HG03139 (cell line): Measurements from ENCODE around the gene CRB2.

Experiments used
- ATAC-seq: cut with Tn5 transposase; IDR thresholded peaks from one replicate; pipeline ENCODE4 v1.9.1; 2021; ENCODE audit not compliant: unreplicated experiment

Gene CRB2

DNA sequence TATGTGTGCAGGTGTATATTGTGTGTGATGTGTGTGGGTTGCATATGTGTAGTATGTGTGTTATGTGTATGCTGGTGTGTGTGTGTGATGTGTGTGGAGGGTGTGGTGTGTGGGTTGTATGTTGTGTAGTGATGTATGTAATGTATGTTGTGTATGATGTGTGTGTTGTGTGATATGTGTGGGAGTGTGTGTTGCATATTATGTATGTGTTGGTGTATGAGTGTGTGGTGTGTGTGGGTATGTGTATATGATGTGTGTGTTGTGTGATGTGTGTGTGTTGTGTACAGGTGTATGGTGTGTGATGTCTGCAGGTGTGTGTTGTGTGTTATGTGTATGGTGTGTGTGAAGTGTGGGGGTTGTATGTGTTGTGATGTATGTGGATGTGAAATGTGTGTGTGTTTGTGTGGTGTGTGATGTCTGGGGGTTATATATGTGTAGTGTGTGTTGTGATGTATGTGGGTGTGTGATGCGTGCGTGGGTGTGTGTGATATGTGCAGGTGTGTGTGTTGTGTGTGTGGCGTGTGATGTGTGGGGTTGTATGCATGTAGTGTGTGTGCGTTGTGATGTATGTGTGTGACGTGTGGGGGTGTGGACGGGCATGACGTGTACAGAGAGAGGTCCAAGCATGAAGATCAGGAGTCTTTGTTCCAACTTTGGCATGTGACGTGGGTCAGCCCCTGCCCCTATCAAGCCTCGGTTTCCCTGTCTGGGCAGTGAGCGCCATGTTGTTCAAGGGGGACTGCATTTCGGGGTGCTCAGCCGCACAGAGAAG lies 8.5 kb upstream of the CRB2 start:
- no peak for ATAC-seq

DNA sequence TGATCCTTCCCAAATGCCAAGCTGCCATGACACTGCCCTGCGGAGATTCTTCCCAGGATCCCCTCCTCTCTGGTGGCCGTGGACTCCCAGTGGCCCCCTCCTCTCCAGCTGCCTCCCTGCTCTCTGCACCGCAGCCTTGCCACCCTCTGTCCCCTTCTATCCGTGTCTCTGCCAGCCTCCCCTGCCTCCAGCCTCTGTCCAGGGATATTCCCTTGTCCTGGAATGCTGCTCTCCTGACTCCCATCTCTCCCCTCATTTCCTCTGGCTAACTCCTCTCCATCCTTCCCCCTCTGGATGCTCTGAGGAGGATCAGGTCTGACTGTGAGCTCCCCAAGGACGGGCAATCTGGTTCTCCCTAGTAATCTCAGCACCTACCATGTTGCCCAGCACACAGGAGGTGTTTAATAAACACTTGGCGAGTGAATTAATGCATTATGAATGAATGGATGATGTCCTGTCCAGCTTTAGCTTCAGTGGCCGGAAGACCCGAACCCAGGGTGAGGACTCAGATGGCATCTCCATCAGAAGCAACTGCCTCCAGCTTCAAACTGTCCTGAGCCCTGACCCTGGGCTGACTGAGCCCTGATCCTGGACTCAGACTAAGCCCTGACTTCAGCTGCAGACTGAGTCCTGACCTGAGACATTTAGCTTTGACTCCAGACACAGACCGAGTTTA lies 7.5 kb upstream of the CRB2 start:
- no peak for ATAC-seq

DNA sequence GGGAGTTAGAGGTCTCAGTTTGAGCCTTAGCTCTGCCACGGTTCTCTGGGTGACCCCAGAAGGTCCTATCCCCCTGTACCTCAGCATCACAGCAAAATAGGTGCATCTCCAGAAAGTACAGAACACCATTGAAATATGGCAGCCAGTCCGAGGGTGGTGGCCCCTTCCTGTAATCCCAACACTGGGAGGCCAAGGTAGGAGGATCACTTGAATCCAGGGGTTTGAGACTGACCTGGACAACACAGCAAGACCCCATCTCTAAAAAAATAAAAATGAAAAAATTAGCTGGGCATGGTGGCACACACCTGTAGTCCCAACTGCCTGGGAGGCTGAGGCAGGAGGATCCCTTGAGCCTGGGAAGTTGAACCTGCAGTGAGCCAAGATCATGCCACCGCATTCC lies 7.0 kb upstream of the CRB2 start:
- no peak for ATAC-seq

DNA sequence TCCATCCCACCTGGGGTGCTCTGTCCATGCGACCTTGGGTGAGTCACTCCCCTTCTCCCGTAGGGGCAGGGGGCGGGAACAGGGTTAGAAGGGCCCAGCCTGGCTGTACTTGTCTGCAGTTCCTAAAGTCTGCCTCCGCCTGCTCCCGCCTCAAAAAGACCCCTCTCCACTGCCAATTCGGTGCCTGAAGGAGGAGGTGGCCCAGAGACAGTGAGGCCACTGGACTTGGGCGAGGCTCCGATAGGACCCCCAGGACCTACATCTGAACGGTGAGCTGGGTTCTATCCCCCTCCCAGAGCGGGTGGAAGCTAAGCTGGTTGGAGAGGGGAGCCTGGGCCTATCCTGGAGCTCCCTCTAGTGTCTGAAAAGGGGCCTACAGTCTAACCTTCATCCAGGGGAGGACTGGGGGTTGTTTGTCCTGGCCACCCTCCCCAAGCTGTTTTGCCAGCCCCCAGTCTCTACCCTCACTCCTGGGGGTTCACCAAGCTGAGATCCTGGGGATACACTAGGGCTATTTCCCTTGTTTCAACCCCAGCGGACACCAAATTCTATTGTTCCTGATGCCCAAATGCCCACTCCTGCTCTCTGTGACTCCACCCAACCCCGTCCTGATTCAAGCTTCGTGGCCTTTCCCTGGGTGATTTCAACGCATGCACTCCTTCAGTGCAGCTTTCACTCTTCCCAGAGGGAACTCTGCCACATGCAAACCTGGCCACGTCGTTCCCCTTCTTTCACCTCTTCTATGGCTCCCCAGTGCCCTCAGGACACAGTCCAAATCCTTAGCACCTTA lies 6.1 kb upstream of the CRB2 start:
- ATAC-seq = peak; percentile 50

DNA sequence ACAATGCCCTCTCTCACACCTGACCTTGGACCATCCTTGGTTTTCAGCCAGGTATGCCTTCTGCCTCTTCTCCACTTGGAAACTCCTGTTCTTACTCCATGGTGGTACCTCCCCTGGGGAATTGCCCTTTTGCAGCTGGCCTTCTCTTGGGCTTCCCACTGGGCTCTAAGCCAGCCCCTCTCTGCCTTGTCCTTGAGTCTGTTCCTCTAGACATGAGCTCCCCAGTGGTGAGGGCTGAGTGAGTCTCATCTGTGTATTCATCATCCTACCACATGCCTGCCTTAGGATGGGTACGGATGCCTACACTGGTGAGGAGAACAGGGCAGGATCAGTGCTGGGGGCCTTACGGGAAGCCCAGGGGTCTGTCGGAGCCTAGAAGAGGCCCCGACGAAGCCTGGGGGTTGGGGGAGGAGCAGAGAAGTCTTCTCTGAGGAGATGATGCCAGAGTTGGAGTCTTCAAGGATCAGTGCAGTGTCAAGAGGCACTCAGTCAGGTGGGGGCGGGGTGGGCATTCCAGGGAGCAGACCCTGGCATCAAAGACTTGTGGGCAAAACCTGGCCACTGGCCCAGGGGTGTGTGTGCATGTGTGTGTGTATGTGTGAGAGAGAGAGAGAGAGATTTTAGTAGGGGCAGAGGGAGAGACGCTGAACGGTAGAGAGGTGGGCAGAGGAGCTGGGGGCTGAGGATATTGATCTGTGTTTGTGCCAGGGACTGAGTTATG lies 5.2 kb upstream of the CRB2 start:
- ATAC-seq = no peak

DNA sequence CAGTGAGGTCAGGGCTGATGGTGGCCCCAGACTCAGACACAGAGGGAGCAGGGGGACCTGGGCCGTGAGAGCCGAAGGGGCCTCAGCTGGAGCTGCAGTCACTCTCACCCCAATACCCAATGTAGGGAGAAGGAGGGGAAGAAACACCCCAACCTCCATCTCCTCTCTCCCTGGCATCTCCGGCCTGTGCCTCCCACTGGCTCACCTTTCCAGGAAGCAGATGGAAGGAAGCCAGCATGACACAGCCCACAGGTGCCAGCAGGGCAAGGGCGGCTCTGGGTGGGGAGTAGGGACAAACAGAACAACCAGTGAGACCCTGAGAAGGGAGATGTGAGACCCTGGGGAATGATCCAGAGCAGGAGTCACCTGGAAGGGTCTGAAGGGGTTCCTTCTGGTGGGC lies 3.0 kb upstream of the CRB2 start:
- no peak for ATAC-seq

DNA sequence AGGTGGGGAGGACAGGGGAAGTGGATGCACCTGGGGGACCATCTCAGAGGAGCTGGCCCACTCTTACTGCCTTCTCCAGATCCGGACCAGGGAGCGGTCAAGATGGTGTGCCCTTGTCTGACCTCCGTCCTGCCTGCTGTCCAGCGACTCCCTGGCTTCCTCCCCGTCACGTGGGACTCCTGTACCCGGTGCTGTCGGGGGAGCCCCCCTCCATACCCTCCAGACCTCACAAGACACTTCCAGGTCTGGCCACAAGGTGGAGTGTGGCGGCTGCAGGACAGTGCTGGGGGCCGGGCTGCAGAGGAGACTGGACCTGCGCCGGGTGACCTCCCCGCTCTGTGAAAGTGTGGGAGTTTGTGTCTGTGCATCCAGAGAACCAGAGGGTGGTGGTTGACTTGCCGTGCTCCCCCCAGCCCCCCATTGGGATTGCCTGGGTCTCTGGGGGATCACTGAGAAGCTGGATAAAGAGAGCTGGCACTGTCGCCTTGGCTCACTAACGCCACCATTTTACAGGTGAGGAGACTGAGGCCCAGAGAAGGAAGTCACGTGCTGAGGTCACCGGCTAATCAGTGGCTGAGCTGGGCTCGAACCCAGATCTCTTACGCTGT lies 1.9 kb upstream of the CRB2 start:
- ATAC-seq = no peak

DNA sequence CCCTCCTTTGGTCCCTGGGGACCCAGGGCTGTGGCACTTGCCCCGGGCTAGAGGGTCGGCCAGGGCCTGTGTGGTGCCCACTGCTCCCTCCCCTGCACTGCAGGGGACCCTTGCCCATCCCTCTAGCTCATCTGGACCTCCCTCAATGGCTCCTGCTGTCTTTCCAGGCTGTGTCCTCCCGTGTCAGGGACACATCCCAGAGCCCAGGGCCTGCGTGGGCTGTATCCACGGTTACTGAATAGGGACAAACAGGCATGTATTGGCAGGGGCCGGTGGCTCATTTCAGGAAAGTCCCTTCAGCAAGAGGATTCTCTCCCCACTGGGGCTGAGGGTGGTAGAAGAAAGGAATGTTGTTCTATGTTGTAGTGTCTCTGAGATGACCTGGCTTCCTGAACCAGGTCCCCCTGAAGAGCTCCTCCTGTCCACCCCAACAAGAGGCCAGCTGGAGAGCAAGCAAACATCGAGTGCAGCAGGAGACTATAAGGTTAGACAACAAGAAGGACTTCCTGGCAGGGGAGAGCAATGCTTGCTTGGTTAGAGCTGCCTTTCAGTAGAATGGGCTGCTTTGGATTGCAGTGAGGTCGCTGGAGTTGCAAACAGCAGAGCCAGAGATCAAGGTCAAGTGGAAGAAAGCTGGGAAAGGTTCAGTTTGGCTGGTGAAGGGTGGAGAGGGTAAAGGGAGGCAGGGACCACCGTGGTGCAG lies 1.0 kb upstream of the CRB2 start:
- ATAC-seq = no peak

DNA sequence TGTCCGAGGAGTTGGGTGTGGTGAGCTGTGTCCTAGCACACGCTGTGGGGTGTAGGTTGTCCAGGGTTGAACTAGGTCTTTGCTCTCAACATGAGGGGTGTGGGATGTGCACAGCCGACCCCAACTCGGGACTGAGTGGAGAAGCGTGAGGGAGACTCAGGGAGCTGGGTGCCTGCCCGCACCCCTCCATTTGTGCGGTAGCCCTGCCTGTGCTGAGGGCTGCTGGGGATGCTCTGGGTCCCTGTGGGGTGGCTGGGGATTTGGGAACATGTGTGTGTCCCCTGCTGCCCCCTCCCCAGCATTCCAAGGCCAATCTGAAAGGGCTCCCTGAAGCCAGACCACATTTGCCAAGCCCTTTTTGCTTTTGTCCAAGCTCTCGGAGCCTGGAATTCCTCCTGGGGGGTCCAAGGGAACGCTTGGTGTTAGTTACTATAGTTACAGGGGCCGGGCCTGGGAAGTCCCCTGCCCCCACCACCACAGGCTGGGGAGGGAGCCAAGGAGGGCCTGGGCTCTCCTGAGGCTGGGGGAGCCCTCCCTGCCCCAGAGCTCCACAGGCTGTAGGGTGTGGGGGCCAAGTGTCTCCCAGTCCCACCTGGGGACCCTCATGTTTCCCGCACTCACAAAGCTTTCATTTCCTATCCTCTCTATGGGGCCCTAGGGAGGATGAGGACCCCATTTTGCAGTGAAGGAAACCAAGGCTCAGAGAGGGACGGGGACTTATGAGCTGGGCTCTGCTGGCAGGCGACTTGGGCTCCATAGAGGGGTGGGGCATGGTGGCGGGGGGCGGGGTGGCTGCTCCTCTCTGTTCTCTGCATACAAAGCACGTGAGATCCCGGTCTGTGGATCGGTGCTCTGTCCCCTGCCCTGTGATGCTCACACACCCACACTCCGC lies 1.1 kb downstream of the CRB2 start:
- no peak for ATAC-seq

DNA sequence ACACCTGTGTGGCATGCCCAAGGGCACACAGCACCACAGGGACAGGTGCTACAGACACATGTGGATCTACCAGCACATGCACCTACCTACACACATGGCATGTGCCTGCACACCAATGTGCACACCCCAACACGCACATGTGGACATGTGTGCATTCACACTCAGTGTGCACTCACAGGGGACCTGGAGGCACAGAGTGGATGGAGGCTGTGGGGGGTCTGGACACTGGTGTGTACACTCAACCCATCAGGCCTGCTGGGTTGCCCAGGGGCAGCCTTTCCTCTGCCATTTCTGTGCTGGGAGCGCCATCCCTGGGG lies 1.7 kb downstream of the CRB2 start:
- no peak for ATAC-seq

DNA sequence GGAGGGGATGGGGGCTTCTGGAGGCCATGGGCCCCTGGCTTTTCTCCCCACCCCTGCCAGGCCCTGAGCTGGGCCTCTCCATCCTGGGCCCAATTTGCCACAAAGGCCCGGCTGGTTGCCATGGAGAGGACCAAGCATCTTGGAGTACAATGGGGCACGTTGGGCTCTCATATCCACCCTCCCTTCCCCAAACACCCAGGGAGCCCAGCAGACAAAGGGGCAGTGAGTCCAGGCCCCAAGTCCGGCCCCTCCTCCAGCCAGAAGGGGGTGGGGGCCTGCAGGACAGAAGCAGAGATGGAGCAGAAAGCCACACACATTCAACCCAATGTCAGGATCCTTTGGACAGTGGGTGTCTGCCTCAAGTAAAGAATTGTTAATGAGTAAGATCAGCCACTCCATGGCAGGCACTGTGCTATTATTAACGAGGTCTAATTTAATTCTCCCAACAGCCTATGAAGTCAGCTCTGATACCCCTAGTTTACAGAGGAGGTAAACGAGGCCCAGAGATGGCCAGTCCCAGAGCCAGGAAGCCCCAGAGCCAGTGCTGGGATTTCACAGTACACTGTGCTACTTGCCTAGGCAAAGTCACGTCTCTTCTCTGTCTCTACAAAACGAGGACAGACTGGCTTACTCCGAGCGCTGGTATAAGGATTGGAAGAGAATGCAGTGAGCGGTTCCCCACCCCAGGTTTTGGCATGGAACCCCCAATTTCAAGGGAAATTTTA lies 2.3 kb downstream of the CRB2 start:
- ATAC-seq = no peak

DNA sequence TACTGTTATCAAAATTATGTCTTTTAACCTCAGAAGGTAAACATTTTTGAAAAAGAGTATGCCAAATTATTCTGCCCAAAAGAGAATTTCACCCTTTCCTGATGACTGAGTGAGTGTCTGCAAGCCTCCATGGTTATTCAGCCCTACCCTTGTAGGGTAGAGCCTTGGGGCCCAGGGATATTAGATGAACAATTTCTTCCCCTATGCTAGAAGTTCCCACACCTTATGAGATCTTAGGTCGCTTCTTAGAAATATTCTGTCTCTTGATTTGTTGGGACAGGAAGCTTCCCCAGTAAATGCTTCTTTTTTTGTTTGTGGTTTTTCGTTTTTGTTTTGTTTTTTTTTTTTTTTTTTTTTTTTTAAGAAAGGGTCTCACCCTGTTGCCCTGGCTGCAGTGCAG lies 3.1 kb downstream of the CRB2 start:
- no peak for ATAC-seq

DNA sequence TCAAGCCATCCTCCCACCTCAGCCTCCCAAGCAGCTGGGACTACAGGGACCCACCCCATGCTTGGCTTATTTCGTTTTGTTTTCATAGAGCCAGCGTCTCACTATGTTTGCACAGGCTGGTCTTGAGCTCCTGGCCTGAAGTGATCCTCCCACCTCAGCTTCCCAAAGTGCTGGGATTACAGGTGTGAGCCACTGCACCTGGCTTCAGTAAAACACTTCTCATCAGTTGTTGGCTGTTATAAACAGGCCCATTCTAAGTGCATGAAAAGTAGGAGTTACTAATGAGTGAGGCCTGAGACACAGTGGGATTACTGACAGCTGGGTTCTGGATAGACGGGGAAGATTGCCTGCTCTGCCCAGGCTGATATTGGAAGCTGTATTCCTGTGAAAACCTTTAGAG lies 3.5 kb downstream of the CRB2 start:
- ATAC-seq = no peak

DNA sequence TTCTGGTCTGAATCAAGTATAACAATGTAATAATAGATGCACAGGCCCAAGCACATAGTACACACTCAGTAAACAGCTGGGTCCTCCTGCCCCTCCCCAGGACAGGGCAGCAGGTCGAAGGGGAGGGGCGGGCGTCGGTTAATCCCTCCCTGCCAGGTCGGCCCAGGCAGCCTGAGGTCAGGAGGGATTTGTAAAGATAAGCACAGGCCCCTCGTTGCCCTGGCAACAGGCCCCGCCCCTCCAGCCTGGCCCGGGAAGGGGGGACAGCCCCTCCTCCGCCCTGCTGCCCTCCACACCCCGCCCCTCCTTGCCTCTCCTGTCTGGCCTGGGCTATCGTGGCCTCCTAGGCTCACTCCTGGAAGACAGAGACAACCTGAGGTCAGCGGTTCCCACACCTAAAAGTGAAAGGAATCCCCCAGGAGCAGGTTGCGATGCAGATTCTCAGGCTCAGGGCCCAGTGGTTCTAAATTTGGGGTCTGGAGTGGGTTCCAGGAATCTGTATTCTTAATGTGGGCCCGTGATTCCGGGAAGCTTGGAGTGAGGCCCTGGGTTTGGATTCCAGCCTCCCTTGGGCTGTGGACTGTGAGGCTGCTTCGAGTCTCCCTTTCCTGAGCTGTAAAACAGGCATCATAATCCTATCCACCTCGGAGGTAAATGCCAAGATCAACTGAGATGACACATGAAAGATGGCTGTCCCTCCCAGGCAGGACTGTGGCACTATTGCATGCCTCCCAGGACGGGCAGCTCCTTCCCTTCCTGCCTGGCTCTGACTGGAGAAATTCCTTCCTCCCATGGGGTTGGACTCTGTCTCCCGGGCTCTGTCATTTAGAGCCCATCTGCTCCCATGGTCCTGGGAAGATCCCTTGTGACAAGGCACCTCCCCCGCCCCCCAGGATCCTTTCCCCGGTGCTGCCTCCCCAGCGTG lies 4.4 kb downstream of the CRB2 start:
- no peak for ATAC-seq

DNA sequence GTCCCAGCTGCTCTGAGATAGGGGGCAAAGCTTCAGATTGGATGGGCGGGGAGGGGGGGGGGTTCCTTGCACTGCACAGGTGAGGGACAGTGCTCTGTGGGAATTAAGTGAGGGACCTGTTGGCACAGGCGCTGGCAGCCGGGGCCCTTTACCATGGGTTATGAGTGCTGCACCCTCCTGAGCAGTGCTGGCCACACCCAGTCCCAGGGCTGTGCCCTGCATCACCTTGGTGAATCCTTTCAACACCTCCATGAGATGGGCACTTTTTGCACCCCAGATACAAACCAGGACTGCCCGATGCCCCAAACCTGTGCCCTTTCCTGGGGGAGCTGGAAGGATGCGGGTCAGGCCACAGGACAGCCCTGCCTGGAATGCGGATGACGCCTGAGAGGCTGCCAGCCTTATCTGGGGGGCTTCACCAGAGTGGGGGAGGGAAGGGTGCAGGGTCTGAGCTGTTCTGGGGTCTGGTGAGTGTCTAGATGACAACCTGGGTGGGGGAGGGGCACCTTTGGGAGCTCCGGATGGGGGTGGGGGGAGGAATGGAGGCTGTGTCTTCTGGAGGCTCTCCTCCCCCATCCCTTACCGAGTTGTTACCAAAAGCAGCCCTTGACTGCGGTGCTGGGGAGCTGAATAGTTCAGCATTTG lies 5.2 kb downstream of the CRB2 start:
- no peak for ATAC-seq

DNA sequence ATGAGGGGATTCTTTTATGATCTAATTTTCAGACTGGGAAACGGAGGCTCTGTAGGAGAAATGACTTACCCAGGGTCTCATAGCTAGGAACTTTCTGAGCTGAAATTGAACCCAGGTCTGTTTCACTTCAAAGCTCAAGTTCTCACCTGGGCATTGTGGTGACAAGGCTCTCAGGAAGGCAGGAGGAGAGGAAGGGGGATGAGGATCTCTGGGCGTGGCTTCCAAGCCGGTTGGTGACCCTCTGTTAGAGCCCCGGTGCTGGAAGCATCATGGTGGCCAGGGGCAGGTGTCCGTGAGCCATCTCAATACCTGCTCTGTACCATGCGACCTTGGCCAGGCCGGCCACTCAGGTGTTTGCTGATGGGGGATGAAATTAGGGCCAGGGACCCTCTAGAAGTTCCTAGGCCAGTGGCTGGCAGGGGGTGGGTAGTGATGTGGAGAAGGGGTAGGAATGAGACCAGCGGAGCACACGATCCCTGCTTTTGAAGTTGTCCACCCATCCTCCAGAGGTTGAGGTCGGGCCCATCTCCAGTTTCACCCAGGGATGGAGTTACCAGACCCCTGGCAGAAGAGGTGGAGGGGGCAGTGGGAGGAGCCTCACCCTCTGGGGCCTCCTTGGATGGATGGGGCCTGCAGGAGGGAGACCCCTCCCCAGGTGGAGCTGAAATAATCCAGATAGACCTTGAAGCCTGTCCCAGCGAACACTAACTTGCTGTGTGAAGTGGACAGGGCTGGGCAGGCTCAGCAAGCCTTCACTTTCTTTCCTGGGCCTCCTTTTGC lies 5.9 kb downstream of the CRB2 start:
- ATAC-seq = no peak

DNA sequence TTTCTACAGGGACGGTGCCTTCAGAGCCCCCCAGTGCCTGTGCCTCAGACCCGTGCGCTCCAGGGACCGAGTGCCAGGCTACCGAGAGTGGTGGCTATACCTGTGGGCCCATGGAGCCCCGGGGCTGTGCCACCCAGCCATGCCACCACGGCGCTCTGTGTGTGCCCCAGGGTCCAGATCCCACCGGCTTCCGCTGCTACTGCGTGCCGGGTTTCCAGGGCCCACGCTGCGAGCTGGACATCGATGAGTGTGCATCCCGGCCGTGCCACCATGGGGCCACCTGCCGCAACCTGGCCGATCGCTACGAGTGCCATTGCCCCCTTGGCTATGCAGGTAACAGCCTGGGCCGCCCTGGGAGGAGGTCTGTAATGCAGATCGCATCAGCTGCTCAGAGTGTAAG lies 6.9 kb downstream of the CRB2 start:
- ATAC-seq = no peak
